ENCODE measurements around the gene SEC24C.
"Not testable (repeated sequence)": the region's sequence is repeated elsewhere in the genome, so short reads cannot be mapped to it uniquely, and the experiment has no call there.

The SEC24C gene, protein sequence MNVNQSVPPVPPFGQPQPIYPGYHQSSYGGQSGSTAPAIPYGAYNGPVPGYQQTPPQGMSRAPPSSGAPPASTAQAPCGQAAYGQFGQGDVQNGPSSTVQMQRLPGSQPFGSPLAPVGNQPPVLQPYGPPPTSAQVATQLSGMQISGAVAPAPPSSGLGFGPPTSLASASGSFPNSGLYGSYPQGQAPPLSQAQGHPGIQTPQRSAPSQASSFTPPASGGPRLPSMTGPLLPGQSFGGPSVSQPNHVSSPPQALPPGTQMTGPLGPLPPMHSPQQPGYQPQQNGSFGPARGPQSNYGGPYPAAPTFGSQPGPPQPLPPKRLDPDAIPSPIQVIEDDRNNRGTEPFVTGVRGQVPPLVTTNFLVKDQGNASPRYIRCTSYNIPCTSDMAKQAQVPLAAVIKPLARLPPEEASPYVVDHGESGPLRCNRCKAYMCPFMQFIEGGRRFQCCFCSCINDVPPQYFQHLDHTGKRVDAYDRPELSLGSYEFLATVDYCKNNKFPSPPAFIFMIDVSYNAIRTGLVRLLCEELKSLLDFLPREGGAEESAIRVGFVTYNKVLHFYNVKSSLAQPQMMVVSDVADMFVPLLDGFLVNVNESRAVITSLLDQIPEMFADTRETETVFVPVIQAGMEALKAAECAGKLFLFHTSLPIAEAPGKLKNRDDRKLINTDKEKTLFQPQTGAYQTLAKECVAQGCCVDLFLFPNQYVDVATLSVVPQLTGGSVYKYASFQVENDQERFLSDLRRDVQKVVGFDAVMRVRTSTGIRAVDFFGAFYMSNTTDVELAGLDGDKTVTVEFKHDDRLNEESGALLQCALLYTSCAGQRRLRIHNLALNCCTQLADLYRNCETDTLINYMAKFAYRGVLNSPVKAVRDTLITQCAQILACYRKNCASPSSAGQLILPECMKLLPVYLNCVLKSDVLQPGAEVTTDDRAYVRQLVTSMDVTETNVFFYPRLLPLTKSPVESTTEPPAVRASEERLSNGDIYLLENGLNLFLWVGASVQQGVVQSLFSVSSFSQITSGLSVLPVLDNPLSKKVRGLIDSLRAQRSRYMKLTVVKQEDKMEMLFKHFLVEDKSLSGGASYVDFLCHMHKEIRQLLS

DNA sequence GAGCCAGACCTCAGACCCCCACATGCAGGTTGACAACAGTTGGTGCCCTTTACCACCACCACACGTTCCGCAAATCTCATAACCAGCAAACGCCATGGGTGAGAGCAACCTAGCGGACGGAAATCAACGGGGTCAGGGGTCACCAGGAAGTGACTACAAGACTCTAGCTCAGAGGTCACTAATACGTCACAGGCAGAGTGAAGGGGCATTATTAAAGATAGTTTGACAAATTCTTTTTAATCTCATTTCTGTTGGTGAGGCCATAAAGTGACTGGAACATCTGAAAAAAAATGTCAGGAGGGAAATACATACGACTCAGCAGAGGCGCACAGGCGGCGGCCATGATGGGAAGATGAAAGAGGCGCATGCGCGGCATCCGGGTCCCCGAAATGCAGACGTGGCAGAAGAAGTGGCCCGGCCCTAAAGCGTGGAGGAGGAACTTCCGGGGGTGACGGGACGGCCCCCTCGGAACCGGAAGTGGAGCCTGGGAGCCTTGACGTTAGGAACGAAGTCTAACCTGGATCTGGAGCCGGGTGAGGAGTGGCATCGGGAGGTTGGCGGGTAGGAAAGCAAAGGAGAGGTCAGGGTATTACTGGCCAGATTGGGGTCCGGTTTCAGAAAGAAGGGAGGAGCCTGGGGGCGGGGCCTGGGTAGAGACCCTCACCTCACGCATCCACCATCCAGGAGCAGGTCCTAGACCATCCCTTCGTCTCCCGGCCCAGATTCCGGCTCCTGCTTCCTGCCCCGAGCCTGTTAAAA is at the start of gene SEC24C:
Gene SEC24C (plus strand): TSS at position 468 of the 759 bp plus-strand sequence. CDS start 2,461 bp downstream, outside the sequence.
- DNase-seq (ENCODE audit: extremely low spot score, insufficient read length, low read depth) (peak; percentile 92), FAIRE-seq (peak; percentile 89)

DNA sequence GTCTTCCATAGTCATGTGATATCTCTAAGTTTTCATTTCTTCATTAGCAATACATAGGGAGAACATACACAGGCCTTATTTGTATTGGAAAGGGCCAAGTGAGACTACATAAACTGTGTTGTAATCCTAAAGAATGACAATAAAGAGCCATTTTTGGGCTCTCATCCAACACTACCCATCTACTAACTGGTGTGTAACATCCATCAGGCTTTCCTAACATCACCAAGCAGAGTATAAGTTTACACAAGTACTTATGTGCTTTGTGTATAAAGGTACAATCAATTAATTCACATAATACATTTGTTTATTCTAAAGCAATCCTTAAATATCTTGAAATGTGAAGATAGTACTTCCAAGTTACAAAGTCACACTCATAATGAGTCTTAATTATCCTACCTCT is 48.9 kb upstream of the SEC24C start:
- DNase-seq (ENCODE audit: extremely low spot score, insufficient read length, low read depth); FAIRE-seq: not testable (repeated sequence)

DNA sequence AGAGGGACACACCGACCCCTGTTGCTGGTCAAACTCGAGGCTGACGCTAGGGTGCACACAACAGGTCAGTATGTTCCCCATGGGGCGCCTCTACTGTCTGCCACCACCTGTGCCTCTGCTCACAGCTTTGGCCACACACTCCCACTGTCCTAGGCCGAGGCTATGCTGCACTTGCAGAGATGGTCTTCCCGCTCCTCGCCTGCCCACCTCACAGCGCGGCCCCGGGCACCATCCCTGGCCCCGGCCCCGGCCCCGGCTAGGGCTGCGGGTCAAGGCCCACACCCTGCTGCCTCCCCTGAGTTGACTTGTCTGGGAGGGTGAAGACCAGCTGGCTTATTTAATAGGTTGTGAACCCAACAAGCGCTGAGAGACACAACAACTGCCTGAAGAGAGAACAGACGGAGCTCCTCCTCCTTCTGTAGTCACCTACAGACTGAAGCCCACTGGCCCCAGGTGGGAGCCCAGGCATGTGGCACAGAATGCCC is 46.5 kb upstream of the SEC24C start, which contains the start of gene AGAP5:
Gene AGAP5 (minus strand): TSS at position 435 of the 485 bp plus-strand sequence. CDS start 354 bp downstream, at position 81.
- DNase-seq (ENCODE audit: extremely low spot score, insufficient read length, low read depth); FAIRE-seq: not testable (repeated sequence)

DNA sequence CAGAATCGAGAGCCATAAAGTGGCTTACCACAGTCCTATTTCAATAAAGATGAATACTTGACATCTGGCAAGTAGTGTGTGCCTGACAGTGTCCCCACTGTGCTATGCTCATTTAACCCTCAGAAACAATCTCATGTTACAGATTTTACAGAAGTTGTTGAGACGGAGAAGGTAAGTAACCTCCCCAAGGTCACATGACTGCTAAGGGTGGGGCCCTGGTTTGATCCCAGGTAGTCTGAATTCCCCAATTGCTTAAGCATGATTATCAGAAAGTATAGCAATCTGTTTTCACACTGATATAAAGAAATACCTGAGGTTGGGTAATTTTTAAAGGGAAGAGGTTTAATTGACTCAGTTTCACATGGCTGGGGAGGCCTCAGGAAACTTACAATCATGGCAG is 45.4 kb upstream of the SEC24C start:
- not testable (repeated sequence) for DNase-seq (ENCODE audit: extremely low spot score, insufficient read length, low read depth); FAIRE-seq

DNA sequence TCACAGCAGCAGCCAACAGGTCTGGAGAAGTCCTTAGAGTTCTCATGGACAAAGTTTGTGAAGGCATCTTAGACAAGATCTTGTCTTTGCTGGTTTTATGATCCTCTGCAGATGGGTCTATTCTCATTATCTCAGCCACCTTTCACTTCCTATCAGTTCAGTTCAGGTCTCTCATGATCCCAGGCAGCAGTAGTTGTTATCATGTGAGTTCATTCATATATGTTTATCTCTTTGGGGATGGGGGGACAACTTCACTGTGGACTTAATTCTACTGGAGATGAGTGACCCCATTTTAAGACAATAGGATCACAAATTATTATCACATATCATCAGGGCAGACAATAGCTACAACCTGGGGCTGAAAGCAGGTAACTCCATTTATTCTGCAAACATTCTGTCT is 40.2 kb upstream of the SEC24C start:
- not testable (repeated sequence) for DNase-seq (ENCODE audit: extremely low spot score, insufficient read length, low read depth); FAIRE-seq

DNA sequence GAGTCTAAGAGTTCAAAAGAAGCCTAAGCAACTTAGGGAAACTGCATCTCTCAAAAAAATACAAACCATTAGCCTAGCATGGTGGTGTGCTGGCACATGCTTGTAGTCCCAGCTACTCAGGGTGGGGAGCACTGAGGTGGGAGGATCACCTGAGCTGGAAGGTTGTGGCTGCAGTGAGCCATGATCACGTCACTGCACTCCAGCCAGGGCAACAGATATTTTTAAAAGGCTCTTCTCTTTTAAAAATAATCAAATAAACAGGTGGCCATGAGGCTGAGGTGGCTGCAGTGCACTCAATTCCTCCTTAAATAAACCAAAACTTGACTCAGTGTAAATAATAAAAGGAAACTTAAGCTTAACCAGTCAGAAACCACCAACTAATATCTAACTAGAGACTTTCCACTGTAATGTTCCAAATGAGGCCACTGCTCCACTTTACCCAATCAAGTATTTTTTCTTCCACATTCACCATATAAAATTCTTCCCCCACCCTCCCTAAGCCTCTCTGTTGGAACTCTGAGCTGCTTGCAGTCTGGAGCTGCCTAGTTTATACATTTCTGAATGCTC is 38.6 kb upstream of the SEC24C start:
- DNase-seq (ENCODE audit: extremely low spot score, insufficient read length, low read depth); FAIRE-seq: not testable (repeated sequence)

DNA sequence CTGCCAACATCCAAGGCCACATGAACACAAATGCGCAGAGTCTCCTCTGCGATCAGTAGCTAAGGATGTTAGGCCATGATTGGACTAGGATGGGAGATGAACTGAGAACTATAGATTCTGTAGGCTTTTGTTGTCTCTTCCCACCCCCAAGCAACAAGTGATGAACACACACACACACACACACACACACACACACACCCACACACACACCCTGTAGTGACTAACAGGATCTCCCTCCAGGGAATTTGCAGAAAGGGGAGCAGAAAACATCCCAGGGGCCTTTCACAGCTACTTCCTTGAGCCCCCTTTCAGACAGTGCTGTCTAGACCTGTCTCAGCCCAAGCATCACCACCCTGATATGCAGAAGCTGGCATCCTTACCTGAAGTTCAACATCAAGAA is 37.7 kb upstream of the SEC24C start:
- FAIRE-seq; DNase-seq (ENCODE audit: extremely low spot score, insufficient read length, low read depth): not testable (repeated sequence)

DNA sequence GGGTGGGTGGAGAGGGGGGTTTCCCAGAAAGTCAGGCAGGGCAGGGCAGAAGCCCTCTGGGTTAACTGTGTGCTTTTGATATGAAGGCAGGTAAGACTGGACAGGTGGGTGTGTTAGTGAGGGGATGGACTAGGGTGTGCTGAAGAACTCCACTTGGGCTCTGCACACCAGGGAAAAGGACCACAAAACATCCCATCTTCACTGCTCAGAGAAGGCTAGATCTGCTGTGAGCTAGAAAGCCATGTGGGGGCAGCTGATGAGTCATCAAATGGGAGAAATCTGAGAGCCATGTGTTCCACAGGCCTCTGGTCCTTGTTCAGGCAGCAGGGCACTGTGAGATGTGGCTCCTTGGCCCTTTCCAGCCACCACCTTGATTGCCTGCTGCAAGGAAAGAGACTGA is 36.5 kb upstream of the SEC24C start:
- not testable (repeated sequence) for FAIRE-seq; DNase-seq (ENCODE audit: extremely low spot score, insufficient read length, low read depth)

DNA sequence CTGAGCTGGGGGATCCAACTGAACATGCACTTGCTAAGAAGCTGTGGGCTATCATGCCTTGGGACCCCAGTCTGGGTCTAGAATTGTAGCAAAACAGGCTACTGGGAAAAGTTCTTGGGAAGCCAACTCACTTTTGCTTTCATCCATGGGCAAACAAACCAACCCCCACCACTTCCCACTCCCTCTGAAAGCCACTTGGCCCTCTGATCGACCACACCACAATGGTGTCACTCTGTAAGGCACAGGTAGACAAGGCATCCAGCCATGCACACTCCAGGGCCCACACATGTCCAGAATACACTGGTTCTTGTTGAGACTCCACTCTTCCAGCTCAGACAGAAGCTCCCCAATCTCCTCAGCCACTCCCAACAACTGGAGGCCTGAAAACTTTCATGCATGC is 36.0 kb upstream of the SEC24C start:
- not testable (repeated sequence) for FAIRE-seq; DNase-seq (ENCODE audit: extremely low spot score, insufficient read length, low read depth)

DNA sequence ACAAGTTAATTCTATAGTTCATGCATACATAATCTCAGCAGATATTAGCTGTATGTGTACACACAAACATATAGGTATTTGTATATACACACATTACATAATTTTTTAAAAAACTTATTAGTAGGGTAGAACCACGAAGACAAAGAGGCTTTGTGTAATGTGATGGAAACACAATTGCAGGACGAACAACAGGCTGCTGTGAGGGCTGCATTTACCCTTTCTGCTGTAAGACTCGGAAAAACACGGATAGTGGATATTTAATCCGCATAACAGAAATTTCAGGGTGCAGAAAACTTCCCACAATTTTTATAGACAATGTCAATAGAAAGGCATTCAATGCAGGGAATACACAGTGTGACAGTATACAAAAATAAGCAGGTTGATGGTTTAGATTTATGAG is 32.5 kb upstream of the SEC24C start:
- not testable (repeated sequence) for FAIRE-seq; DNase-seq (ENCODE audit: extremely low spot score, insufficient read length, low read depth)

DNA sequence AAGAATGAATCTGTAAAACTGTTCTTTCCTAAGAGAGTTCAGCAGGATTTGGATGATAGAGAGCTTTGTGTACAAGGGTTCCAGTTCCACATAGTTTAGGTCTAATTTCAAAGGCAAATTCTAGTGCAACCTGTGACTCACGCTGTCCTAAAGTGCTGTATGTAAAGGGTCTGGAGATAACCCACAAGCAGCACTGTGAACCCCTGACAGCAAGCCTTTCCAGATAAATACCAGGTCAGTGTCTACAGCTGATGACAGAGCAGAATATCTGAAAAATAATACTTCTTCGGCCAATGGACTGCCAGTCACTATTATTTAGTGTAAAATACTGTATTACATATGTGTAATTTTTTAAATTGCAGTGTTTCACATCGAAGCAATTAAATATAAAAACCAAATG is 30.3 kb upstream of the SEC24C start:
- not testable (repeated sequence) for DNase-seq (ENCODE audit: extremely low spot score, insufficient read length, low read depth); FAIRE-seq

DNA sequence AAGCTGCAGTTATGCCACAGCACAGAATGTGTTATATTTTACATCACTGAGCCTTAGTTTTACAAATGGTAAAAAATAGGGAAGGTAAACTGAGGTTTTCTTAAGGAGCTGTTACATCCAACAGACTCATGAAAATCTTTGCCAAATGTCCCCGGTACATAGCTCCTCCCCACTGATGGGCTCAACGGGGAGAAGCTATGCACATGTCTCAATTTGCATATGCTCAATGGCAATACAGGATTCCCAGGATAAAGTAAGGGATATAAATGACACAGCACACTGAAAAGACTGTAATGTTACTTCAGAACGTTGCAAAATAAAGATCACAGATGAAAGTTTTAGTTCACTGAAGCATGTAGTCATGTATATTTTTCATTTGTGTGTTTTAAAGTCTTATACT is 29.7 kb upstream of the SEC24C start:
- not testable (repeated sequence) for DNase-seq (ENCODE audit: extremely low spot score, insufficient read length, low read depth); FAIRE-seq

DNA sequence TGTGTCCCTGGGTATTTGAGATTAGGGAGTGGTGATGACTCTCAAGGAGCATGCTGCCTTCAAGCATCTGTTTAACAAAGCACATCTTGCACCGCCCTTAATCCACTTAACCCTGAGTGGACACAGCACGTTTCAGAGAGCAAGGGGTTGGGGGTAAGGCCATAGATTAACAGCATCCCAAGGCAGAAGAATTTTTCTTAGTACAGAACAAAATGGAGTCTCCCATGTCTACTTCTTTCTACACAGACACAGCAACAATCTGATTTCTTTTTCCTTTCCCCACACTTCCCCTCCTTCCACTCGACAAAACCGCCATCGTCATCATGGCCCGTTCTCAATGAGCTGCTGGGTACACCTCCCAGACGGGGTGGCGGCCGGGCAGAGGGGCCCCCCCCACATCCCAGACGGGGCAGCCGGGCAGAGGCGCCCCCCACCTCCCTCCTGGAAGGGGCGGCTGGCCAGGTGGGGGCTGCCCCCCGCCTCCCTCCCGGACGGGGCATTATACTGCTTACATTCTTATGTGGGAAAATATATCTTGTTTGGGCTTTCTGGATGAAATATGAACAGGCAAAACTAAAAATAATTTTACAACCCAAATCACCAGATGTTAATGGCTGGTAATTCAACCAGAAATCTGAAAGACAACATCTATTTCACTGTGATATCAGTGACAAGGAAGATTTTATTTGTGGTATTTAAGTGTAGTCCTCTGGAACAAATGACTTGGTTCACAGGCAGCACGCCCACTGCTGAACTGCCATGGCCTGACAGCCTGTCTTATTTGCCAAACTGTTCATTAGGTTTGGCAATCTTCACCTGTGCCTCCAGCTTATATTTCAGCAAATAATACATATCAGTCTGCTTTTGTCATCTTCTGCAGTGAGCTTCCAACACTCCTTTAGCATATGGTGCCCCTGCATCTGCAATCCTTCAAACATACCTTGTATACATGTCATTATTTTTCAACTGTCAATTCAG is 28.7 kb upstream of the SEC24C start:
- DNase-seq (ENCODE audit: extremely low spot score, insufficient read length, low read depth); FAIRE-seq: not testable (repeated sequence)

DNA sequence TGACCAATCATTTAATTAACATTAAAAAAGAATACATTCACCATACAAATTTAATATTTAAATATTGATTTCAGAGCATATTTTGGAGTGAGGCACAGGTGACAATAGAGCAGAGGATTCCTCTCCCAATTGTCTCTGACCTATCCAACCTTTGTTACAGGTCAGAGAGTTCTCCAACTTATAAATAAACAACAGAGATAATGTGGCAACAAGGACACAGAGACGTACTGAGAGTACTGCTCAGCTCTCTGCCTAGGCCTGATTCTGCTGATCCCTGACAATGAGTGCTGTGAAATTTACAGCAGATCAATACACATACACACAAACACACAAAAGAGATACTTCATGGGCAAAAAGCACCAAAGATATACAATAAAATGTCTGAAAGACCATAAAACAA is 27.9 kb upstream of the SEC24C start:
- DNase-seq (ENCODE audit: extremely low spot score, insufficient read length, low read depth) = no peak
- FAIRE-seq = no peak

DNA sequence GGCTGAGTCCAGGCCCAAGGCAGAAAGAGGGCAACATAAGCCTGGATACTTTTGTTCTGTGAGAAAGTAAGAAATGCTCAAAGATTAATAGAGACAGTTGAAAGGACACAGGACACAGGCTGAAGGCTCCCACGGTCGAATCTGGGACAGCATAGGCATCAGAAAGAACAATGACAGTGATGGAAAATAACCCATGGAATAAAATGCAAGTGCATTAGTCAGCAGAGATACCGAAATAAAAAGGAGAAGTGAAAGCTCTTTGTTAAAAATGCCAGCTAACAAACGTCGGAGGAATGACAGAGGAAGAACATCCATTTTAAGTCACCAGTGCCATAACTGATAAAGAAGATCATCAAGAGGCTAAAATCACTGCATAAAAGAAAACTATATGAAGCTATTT is 26.6 kb upstream of the SEC24C start:
- DNase-seq (ENCODE audit: extremely low spot score, insufficient read length, low read depth) (no peak), FAIRE-seq (no peak)

DNA sequence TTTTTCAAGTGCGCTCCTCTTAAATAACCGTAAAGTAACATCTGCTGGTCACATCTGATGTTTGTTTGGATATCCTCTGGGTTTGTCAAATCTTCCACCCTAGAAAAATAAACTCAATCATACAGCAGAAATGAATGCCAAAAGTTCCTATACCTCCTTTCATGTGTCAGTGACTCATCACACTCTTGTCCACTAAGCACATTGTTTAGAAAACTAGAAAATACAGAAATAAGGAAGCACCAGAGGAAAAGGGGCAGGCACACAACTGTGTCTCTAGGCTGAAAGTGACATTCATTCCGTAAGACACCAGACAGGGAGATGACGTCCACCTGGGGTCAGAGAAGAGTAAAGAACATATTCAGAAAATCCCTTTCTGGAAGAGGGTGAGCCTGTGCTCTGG is 23.6 kb upstream of the SEC24C start:
- not testable (repeated sequence) for FAIRE-seq; DNase-seq (ENCODE audit: extremely low spot score, insufficient read length, low read depth)

DNA sequence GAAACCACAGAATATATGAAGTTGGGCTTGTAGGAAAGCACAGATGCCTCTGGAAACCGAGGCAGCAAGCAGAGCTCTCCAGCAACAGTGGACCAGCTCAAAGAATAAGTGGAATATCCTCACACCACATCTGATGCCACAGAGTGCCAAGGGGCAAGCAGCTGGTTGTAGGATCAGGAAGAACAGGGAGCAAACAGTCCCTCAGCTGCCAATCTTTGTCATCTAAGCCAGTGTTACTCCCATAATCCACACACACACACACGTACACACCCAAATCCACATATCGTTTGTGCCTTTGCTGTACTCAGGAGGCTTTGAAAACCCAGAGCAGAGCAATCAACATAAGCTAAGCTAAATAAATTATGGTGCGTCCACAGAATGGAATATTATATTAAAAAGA is 20.7 kb upstream of the SEC24C start:
- DNase-seq (ENCODE audit: extremely low spot score, insufficient read length, low read depth) (no peak), FAIRE-seq (no peak)

DNA sequence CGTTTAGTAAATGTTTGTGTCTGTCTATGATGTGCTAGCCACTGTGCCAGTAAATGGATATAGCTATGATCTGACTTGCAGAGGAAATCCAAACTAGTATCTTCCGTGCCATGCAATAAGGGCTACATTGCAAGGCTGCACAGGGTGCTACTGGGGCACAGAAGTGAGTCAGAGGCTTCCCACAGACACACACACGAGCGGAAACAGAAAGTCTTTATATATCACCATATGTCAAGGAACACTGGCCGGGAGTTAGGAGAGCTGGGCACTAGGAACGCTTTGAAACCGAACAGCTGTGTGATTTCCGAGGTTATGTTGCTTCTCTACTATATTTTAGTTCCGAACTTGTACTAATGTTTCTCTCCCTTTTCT is 14.4 kb upstream of the SEC24C start:
- not testable (repeated sequence) for FAIRE-seq; DNase-seq (ENCODE audit: extremely low spot score, insufficient read length, low read depth)

All from GM18507 (cell line).